SU-DHL-6 (cell line): ENCODE results near the gene PI4K2B.

Experiments
- H2AFZ ChIP-seq: fragments of 200-600 bp; sonication (generic); 2 replicates; pipeline ENCODE4 v1.6.1; 2014; ENCODE audit warnings: low read depth, mild to moderate bottlenecking, moderate library complexity, mixed read lengths, antibody characterized with exemption, low read length; ENCODE audit not compliant: severe bottlenecking
- H3F3A ChIP-seq: fragments of 200-600 bp; shearing (Covaris generic); 2 replicates; pipeline ENCODE4 v1.6.0; 2016; ENCODE audit warnings: antibody characterized with exemption, mild to moderate bottlenecking; ENCODE audit not compliant: insufficient read depth
- H3K27ac ChIP-seq: fragments of 200-600 bp; sonication (generic); 2 replicates; pipeline ENCODE4 v1.5.1; 2016; ENCODE audit warnings: low read depth, mild to moderate bottlenecking, low read length, moderate library complexity, mixed read lengths
- H3K27me3 ChIP-seq: fragments of 200-600 bp; sonication (generic), shearing (Covaris generic); 2 replicates; pipeline ENCODE4 v1.6.0; 2014; ENCODE audit warnings: mild to moderate bottlenecking, low read length
- H3K36me3 ChIP-seq: fragments of 200-600 bp; sonication (generic); 2 replicates; pipeline ENCODE4 v1.6.1; 2014; ENCODE audit warnings: mild to moderate bottlenecking, low read length, mixed read lengths
- H3K4me2 ChIP-seq: fragments of 300-600, 200-600 bp; shearing (Covaris generic), sonication (generic); 2 replicates; pipeline ENCODE4 v1.6.0; 2014; ENCODE audit warnings: low read length, low read depth, mild to moderate bottlenecking; ENCODE audit not compliant: poor library complexity, severe bottlenecking
- H3K4me3 ChIP-seq: fragments of 200-600 bp; sonication (generic); 2 replicates; pipeline ENCODE4 v1.5.1; 2014; ENCODE audit warnings: antibody characterized with exemption, low read length, mild to moderate bottlenecking, mixed read lengths; ENCODE audit not compliant: insufficient read depth, poor library complexity, severe bottlenecking
- H3K79me2 ChIP-seq: fragments of 200-600 bp; sonication (generic); 2 replicates; pipeline ENCODE4 v1.6.1; 2014; ENCODE audit warnings: mild to moderate bottlenecking, low read length, moderate library complexity; ENCODE audit not compliant: insufficient read depth
- H3K9ac ChIP-seq: fragments of 200-600 bp; sonication (generic); 2 replicates; pipeline ENCODE4 v1.7.0; 2014; ENCODE audit warnings: mild to moderate bottlenecking, low read length
- H3K9me2 ChIP-seq: fragments of 200-600 bp; sonication (generic); replicated peaks from 2 replicates; pipeline ENCODE4 v1.6.1; 2014; ENCODE audit warnings: low read length; ENCODE audit not compliant: insufficient read depth
- H3K9me3 ChIP-seq: fragments of 200-600 bp; sonication (generic); 2 replicates; pipeline ENCODE4 v1.6.1; 2014; ENCODE audit warnings: low read length, mixed read lengths; ENCODE audit not compliant: insufficient read depth
- H4K20me1 ChIP-seq: fragments of 200-600 bp; sonication (generic); 2 replicates; pipeline ENCODE4 v1.6.1; 2014; ENCODE audit warnings: low read depth, mild to moderate bottlenecking, antibody characterized with exemption, low read length, moderate library complexity, mixed read lengths
- EZH2phosphoT487 ChIP-seq: fragments of 200-600 bp; sonication (generic), shearing (Covaris generic); conservative IDR thresholded peaks from 2 replicates; pipeline ENCODE4 v1.6.1; 2018; ENCODE audit warnings: mild to moderate bottlenecking, antibody characterized with exemption, low read length, moderate library complexity, mixed read lengths
- TF ChIP-seq, protein P1 (sequence below): fragments of 200-600 bp; sonication (generic); IDR thresholded peaks from one replicate; pipeline ENCODE4 v1.5.1; 2017; ENCODE audit warnings: antibody characterized with exemption, mild to moderate bottlenecking, low read length, moderate library complexity; ENCODE audit not compliant: insufficient read depth, poor library complexity, severe bottlenecking

Gene PI4K2B

DNA sequence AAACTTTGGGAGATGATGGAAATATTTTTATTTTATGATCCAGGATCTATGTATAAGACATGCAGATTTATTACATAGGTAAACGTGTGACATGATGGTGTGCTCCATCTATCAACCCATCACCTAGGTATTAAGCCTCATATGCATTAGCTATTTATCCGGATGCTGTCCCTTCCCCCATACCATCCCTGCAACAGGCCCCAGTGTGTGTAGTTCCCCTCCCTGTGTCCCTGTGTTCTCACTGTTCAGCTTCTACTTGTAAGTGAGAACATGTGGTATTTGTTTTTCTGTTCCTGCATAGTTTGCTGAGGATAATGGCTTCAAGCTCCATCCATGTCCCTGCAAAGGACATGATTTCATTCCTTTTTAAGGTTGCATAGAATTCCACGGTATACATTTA lies 50.6 kb downstream of the PI4K2B start:
- no peak overlapping the region for H3K4me2 ChIP-seq
- H3K27me3 ChIP-seq = no peaks in the 10 kb centered on the region
- H3F3A ChIP-seq = 0 out of 2 replicates have a peak, but pooled peaks cover 4% of the 10 kb centered on the region
- H3K27ac ChIP-seq = no peak overlapping the region
- H3K4me3 ChIP-seq = no peak overlapping the region
- no peaks in the 10 kb centered on the region for H4K20me1 ChIP-seq
- H2AFZ ChIP-seq = no peak overlapping the region
- H3K36me3 ChIP-seq = 0 out of 2 replicates have a peak, but pooled peaks cover 2% of the 10 kb centered on the region
- H3K9ac ChIP-seq = no peak overlapping the region
- no peaks in the 10 kb centered on the region for H3K79me2 ChIP-seq
- TF ChIP-seq EZH2phosphoT487 = no peak
- TF ChIP-seq, protein P1, sequence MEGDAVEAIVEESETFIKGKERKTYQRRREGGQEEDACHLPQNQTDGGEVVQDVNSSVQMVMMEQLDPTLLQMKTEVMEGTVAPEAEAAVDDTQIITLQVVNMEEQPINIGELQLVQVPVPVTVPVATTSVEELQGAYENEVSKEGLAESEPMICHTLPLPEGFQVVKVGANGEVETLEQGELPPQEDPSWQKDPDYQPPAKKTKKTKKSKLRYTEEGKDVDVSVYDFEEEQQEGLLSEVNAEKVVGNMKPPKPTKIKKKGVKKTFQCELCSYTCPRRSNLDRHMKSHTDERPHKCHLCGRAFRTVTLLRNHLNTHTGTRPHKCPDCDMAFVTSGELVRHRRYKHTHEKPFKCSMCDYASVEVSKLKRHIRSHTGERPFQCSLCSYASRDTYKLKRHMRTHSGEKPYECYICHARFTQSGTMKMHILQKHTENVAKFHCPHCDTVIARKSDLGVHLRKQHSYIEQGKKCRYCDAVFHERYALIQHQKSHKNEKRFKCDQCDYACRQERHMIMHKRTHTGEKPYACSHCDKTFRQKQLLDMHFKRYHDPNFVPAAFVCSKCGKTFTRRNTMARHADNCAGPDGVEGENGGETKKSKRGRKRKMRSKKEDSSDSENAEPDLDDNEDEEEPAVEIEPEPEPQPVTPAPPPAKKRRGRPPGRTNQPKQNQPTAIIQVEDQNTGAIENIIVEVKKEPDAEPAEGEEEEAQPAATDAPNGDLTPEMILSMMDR = no peak
- no peaks in the 10 kb centered on the region for H3K9me2 ChIP-seq
- no peaks in the 10 kb centered on the region for H3K9me3 ChIP-seq

DNA sequence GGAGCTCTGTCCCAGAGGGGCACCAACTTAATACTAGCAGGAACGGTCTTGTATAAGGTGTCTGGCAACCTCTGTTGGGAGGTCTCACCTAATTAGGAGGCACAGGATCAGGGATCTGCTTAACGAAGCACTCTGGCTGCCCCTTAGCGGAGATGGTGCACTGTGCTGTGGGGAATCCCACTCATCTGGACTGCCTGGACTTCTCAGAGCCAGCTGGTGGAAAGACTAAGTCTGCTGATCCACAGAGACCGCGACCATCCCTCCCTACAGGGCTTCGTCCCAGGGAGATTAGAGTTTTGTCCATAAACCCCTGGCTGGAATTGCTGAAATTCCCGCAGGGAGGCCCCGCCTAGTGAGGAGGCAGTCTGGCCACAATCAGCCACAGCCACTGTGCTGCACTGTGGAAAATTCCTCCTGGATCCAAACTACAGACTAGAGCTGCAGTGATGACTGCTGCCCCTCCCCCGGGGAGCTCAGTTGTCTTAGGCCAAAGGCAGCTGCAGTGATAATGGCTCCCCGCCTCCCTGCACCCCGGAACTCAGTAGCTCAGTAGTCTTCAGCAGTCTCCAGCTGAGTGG lies 56.7 kb downstream of the PI4K2B start:
- Histone ChIP-seq H3K27me3 (no peaks in the 10 kb centered on the region), H3F3A (no peaks in the 10 kb centered on the region), H3K79me2 (no peaks in the 10 kb centered on the region), H3K9me3 (no peaks in the 10 kb centered on the region), H3K9me2 (no peaks in the 10 kb centered on the region), H2AFZ (no peak overlapping the region), H3K4me3 (no peak overlapping the region), H3K27ac (no peak overlapping the region), H4K20me1 (no peaks in the 10 kb centered on the region), H3K4me2 (no peak overlapping the region), H3K36me3 (no peaks in the 10 kb centered on the region), H3K9ac (no peak overlapping the region)
- no peak for TF ChIP-seq EZH2phosphoT487
- TF ChIP-seq, protein P1 = no peak

DNA sequence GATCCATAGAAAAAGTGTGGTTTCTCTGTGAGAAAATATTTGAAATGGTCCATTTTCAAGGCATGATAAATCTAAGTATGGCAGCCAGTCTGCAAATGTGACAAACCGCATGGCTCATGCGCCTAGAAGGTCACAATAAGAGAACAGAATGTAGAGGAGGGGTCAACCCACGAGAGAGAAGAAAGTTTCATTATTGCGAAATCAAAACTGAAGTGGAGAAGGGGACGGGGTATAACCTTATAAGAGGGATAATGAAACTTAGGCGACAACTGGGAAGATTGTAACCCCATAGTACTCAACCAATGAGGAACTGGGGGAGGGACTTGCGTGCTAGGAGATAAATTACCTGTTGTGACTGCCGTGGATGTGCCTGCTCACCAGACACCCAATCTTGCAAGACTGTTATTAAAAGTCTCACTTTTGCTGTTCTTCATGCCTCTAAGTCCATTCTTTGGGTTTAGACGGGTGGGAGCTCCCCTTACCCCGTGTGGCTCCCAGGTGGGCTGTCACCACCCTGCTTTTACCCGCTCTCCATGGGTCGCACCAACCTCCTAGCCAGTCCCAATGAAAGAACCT lies 57.4 kb downstream of the PI4K2B start:
- H3K4me2 ChIP-seq = no peak overlapping the region
- no peak overlapping the region for H3K27ac ChIP-seq
- no peaks in the 10 kb centered on the region for H3F3A ChIP-seq
- no peak for TF ChIP-seq EZH2phosphoT487
- TF ChIP-seq, protein P1 = no peak
- H3K9me3 ChIP-seq = no peaks in the 10 kb centered on the region
- no peaks in the 10 kb centered on the region for H3K27me3 ChIP-seq
- no peak overlapping the region for H2AFZ ChIP-seq
- no peak overlapping the region for H3K4me3 ChIP-seq
- no peaks in the 10 kb centered on the region for H4K20me1 ChIP-seq
- H3K9me2 ChIP-seq = no peaks in the 10 kb centered on the region
- H3K9ac ChIP-seq = no peak overlapping the region
- H3K79me2 ChIP-seq = no peaks in the 10 kb centered on the region
- no peaks in the 10 kb centered on the region for H3K36me3 ChIP-seq
